ENCODE data around the gene PLEKHG4B. TPM values are rescaled to one million over a fixed set of nuclear protein-coding genes. Genes with fewer than 3 reads are reported as not detected.

Gene PLEKHG4B
- total RNA-seq, 1 experiment from 2014 or later, result 51.4 TPM

DNA sequence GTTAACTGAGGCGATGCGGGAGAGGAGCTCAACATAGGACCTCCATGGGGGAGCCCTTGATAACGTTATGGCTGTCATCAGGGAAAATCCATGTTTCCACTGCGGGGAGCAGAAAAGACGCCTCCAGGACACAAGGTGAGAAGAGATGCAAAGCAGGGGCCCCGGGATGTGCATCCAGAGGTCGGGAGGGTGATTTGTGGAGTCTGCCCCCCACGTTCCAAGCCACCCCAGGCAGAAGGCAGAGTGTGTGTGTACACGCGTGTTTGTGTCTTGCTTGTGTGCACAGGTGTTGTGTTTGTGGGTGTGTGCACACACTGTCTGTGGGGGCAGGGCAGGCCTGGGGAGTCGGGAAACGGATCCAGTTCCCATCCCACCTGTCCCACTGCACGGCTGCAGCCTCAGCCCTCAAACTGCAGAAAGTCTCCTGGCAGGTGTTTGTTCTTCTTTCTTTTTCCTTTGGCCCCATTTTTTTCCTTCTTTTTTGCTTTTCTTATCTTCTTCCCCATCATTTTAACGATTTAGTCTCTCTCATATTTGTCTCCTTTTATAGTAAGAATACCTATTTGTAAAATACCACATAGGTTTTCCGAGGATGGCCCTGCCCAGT is 17.4 kb upstream of the PLEKHG4B start:
- TF ChIP-seq FOXP4 (CRISPR knock-in tag; IDR thresholded peaks at IDR 0.05), result no peak
- TF ChIP-seq MYBL2 (CRISPR knock-in tag; IDR thresholded peaks at IDR 0.05), result no peak
- TF ChIP-seq, protein P1, sequence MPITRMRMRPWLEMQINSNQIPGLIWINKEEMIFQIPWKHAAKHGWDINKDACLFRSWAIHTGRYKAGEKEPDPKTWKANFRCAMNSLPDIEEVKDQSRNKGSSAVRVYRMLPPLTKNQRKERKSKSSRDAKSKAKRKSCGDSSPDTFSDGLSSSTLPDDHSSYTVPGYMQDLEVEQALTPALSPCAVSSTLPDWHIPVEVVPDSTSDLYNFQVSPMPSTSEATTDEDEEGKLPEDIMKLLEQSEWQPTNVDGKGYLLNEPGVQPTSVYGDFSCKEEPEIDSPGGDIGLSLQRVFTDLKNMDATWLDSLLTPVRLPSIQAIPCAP (CRISPR knock-in tag; IDR thresholded peaks at IDR 0.05), result no peak
- TF ChIP-seq SP1 (CRISPR knock-in tag; conservative IDR thresholded peaks at IDR 0.05), result no peak
- TF ChIP-seq ZNF396 (CRISPR knock-in tag; IDR thresholded peaks at IDR 0.05; ENCODE audit: borderline replicate concordance), result no peak
- TF ChIP-seq, protein P2, sequence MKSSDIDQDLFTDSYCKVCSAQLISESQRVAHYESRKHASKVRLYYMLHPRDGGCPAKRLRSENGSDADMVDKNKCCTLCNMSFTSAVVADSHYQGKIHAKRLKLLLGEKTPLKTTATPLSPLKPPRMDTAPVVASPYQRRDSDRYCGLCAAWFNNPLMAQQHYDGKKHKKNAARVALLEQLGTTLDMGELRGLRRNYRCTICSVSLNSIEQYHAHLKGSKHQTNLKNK (CRISPR knock-in tag; IDR thresholded peaks at IDR 0.05), result no peak
- TF ChIP-seq, protein P3, sequence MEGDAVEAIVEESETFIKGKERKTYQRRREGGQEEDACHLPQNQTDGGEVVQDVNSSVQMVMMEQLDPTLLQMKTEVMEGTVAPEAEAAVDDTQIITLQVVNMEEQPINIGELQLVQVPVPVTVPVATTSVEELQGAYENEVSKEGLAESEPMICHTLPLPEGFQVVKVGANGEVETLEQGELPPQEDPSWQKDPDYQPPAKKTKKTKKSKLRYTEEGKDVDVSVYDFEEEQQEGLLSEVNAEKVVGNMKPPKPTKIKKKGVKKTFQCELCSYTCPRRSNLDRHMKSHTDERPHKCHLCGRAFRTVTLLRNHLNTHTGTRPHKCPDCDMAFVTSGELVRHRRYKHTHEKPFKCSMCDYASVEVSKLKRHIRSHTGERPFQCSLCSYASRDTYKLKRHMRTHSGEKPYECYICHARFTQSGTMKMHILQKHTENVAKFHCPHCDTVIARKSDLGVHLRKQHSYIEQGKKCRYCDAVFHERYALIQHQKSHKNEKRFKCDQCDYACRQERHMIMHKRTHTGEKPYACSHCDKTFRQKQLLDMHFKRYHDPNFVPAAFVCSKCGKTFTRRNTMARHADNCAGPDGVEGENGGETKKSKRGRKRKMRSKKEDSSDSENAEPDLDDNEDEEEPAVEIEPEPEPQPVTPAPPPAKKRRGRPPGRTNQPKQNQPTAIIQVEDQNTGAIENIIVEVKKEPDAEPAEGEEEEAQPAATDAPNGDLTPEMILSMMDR (IDR thresholded peaks at IDR 0.05), result no peak
- no peak for TF ChIP-seq ZNF281 (CRISPR knock-in tag; IDR thresholded peaks at IDR 0.05)
- no peak for TF ChIP-seq SOX15 (CRISPR knock-in tag; IDR thresholded peaks at IDR 0.05)
- TF ChIP-seq RORB (CRISPR knock-in tag; IDR thresholded peaks at IDR 0.05), result no peak
- no peak for TF ChIP-seq HMGXB4 (CRISPR knock-in tag; IDR thresholded peaks at IDR 0.05)
- TF ChIP-seq ATF1 (CRISPR knock-in tag; IDR thresholded peaks at IDR 0.05), result no peak
- TF ChIP-seq NFATC4 (CRISPR knock-in tag; IDR thresholded peaks at IDR 0.05), result no peak
- TF ChIP-seq TEAD1 (CRISPR knock-in tag; IDR thresholded peaks at IDR 0.05), result no peak
- Mint-ChIP-seq H3K36me3 (no peaks in the 10 kb centered on the region), H3K27me3 (ENCODE audit: low read depth) (no peaks in the 10 kb centered on the region), H3K9me3 (no peaks in the 10 kb centered on the region), H3K4me3 (no peak overlapping the region), H3K27ac (no peak overlapping the region), H3K4me1 (peaks cover 19% of the 10 kb centered on the region)
- DNase-seq (ENCODE audit: low spot score) (no peak), ATAC-seq (no peak)
- ChIA-PET CTCF (interaction anchor here (1.4 kb wide), 1 partner anchor 114 kb away, joined by 4 read pairs; no protein-coding TSS in a partner anchor), POLR2A (no interaction called here)

Data from WTC11 (cell line).